ENCODE measurements around the gene PPL. TPM values are rescaled to one million over a fixed set of nuclear protein-coding genes. Genes with fewer than 3 reads are reported as not detected.

The PPL gene
- total RNA-seq, 1 donor: 27.1 TPM

- no peak overlapping the region for H2AFZ ChIP-seq (ENCODE audit: low read length)
- no peaks in the 10 kb centered on the region for H3K9me3 ChIP-seq (ENCODE audit: low read depth, low read length)
- no peaks in the 10 kb centered on the region for H3K4me1 ChIP-seq (ENCODE audit: insufficient read depth, low read length)
- no peak for DNase-seq (ENCODE audit: insufficient read length, low spot score, missing footprints)
- H4K20me1 ChIP-seq (ENCODE audit: insufficient read depth, low read length): peaks cover 62% of the 10 kb centered on the region
- H3K4me3 ChIP-seq (ENCODE audit: insufficient read depth, low read length): no peak overlapping the region
- no peaks in the 10 kb centered on the region for H3K27me3 ChIP-seq (ENCODE audit: insufficient read depth, low read length)
- no peak for TF ChIP-seq CTCF (IDR thresholded peaks at IDR 0.05; ENCODE audit: extremely low read depth, low read depth, low read length)
- H3K27ac ChIP-seq (ENCODE audit: low read depth, low read length): no peak overlapping the region
- H3K36me3 ChIP-seq (ENCODE audit: insufficient read depth, low read length): peaks cover 30% of the 10 kb centered on the region
- no peak overlapping the region for H3K4me2 ChIP-seq (ENCODE audit: insufficient read depth, low read length)
- peaks cover 97% of the 10 kb centered on the region for H3K79me2 ChIP-seq (ENCODE audit: insufficient read depth, low read length)
Observed at GRCh38 chr16:4865231-4865860, 71.6 kb downstream of the PPL start.

GRCh38 chr16:4864728-4865127 is 72.2 kb downstream of the PPL start:
- TF ChIP-seq CTCF (IDR thresholded peaks at IDR 0.05; ENCODE audit: extremely low read depth, low read depth, low read length): no peak
- Histone ChIP-seq H3K4me1 (ENCODE audit: insufficient read depth, low read length) (no peaks in the 10 kb centered on the region), H2AFZ (ENCODE audit: low read length) (no peak overlapping the region), H4K20me1 (ENCODE audit: insufficient read depth, low read length) (peaks cover 56% of the 10 kb centered on the region), H3K27me3 (ENCODE audit: insufficient read depth, low read length) (no peaks in the 10 kb centered on the region), H3K4me3 (ENCODE audit: insufficient read depth, low read length) (no peak overlapping the region), H3K4me2 (ENCODE audit: insufficient read depth, low read length) (no peak overlapping the region), H3K9me3 (ENCODE audit: low read depth, low read length) (no peaks in the 10 kb centered on the region), H3K79me2 (ENCODE audit: insufficient read depth, low read length) (peaks cover 95% of the 10 kb centered on the region), H3K27ac (ENCODE audit: low read depth, low read length) (no peak overlapping the region), H3K36me3 (ENCODE audit: insufficient read depth, low read length) (peaks cover 30% of the 10 kb centered on the region)
- no peak for DNase-seq (ENCODE audit: insufficient read length, low spot score, missing footprints)

GRCh38 chr16:4862639-4863038 is 74.3 kb downstream of the PPL start:
- Histone ChIP-seq H3K36me3 (ENCODE audit: insufficient read depth, low read length) (peaks cover 46% of the 10 kb centered on the region), H3K27me3 (ENCODE audit: insufficient read depth, low read length) (no peaks in the 10 kb centered on the region), H3K79me2 (ENCODE audit: insufficient read depth, low read length) (peaks cover 93% of the 10 kb centered on the region), H3K27ac (ENCODE audit: low read depth, low read length) (no peak overlapping the region), H3K4me2 (ENCODE audit: insufficient read depth, low read length) (no peak overlapping the region), H2AFZ (ENCODE audit: low read length) (no peak overlapping the region), H3K4me3 (ENCODE audit: insufficient read depth, low read length) (no peak overlapping the region), H4K20me1 (ENCODE audit: insufficient read depth, low read length) (peaks cover 47% of the 10 kb centered on the region), H3K9me3 (ENCODE audit: low read depth, low read length) (no peaks in the 10 kb centered on the region), H3K4me1 (ENCODE audit: insufficient read depth, low read length) (no peaks in the 10 kb centered on the region)
- TF ChIP-seq CTCF (IDR thresholded peaks at IDR 0.05; ENCODE audit: extremely low read depth, low read depth, low read length): no peak
- DNase-seq (ENCODE audit: insufficient read length, low spot score, missing footprints): no peak

GRCh38 chr16:4860727-4861342 is 76.1 kb downstream of the PPL start:
- Histone ChIP-seq H3K79me2 (ENCODE audit: insufficient read depth, low read length) (peaks cover 90% of the 10 kb centered on the region), H3K4me2 (ENCODE audit: insufficient read depth, low read length) (no peak overlapping the region), H3K9me3 (ENCODE audit: low read depth, low read length) (no peaks in the 10 kb centered on the region), H3K4me3 (ENCODE audit: insufficient read depth, low read length) (no peak overlapping the region), H3K27me3 (ENCODE audit: insufficient read depth, low read length) (no peaks in the 10 kb centered on the region), H2AFZ (ENCODE audit: low read length) (no peak overlapping the region), H3K4me1 (ENCODE audit: insufficient read depth, low read length) (no peaks in the 10 kb centered on the region), H4K20me1 (ENCODE audit: insufficient read depth, low read length) (peaks cover 33% of the 10 kb centered on the region), H3K36me3 (ENCODE audit: insufficient read depth, low read length) (peaks cover 54% of the 10 kb centered on the region), H3K27ac (ENCODE audit: low read depth, low read length) (no peak overlapping the region)
- TF ChIP-seq CTCF (IDR thresholded peaks at IDR 0.05; ENCODE audit: extremely low read depth, low read depth, low read length): no peak
- DNase-seq (ENCODE audit: insufficient read length, low spot score, missing footprints): no peak
